HG03025 (cell line): ENCODE data around the gene KCNH3.
"Not testable (repeated sequence)": the region's sequence is repeated elsewhere in the genome, so short reads cannot be mapped to it uniquely, and the experiment has no call there.

Experiments
- ATAC-seq: cut with Tn5 transposase; IDR thresholded peaks from one replicate; pipeline ENCODE4 v1.9.1; 2021; ENCODE audit warnings: mild to moderate bottlenecking, moderate library complexity; ENCODE audit not compliant: unreplicated experiment, low FRiP score

Gene KCNH3

DNA sequence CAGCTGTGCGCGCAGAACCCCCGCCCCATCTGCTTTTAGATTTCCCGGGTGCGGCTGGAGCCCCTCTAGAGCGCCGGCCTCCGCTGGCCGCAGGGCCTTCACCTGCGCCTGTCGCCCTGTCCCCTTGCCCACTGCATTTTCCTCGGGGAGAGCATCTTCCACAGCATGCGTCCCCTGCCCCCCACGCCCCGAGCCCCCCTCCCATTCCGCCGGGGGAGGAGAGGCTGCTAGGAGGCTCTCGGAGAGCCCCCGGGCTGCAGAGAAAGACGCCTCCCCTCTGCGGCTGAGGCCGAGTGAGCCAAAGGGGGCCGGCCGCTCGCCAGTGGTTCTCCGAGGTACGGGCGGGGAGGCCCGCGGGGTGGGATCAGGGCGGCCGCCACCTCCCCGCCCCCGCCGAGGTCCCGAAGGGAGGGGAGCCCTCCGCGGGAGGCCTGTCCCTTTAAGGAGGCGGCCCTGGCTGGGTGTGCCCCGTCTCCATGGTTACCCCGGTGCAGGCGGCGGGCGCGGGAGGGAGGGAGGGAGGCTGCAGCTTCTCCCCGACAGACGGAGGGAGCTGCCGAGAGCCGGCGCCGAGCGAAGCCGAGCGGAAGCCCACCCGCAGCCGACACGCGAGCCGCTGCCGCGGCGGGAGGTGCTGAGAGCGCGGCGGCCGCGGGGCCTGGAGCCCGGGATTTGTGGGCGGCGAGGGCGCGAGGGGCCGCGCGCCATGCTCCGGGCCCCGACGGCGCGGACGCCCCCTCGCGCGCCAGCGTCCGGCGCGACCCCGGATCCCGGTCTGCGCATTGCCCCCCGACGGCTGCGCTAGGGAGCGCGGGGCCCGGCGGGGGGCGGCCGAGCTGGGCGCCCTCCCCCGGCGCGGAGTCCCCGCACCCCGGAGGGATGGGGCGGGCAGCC, at the start of gene KCNH3:
KCNH3 (plus strand) TSS at position 521 of the 894 bp plus-strand sequence. CDS start 387 bp downstream, outside the sequence.
- no peak for ATAC-seq

DNA sequence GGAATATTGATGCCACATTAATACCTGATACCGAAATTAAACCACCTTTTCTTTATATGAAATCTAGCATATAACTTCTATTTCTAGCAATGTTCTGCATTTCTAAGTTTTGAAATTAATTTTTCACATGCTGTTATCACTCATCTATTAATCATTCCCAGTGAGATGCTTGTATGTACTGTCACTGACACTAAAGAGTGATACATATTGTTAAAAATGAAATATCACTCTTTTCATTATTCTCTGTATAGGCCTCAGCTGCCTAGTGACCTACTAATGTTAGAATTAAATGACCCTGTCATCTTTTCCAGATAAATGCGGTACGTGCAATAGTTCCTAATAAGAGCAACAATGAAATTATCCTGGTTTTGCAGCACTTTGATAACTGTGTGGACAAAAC, 49.7 kb upstream of the KCNH3 start:
- ATAC-seq: no peak

- no peak for ATAC-seq
Measured at GRCh38 chr12:49489720-49490119, 49.1 kb upstream of the KCNH3 start.

- ATAC-seq: no peak
Measured at GRCh38 chr12:49491823-49492222, 47.0 kb upstream of the KCNH3 start.

- no peak for ATAC-seq
Measured at GRCh38 chr12:49493900-49494299, 44.9 kb upstream of the KCNH3 start.

DNA sequence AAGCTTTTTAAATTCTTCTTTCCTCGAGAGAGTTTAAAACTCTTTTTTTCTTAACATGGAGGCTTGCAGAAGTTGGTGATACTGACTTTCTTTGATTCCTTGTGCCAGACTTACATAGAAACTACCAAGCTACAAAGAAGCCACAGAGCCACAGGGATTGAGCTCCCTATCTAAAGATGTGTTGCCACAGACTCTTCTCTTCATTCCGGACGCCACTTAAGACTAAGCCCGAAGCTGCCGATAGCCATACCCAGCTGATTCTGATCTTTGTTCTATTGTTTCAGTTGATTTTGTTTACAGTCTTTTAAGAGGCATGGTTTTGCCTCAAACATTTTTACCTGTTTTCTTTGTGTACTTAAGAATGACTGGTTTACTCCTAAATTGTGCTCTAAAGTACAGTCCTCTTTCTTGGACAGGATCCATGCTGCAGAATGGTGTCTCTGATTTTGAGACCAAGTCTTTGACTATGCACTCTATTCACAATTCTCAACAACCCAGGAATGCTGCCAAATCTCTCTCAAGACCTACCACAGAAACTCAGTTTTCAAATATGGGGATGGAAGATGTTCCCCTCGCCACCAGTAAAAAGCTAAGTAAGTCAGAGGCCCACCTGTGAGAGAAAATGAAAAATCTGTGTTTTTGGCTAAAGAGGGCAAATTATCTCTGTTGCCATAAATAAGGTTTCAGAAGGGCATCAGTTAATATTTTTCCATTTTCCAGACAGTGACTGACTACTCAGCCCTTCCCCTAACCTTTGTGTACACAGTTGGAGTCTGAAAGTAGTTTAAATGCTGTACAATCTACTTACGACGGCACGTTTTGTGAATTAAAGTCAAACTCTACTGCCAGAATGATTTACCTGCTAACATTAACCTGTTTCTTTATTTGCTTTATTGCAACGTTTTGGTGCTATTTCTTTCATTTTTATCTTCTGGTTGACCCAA, 42.1 kb upstream of the KCNH3 start:
- ATAC-seq: no peak

DNA sequence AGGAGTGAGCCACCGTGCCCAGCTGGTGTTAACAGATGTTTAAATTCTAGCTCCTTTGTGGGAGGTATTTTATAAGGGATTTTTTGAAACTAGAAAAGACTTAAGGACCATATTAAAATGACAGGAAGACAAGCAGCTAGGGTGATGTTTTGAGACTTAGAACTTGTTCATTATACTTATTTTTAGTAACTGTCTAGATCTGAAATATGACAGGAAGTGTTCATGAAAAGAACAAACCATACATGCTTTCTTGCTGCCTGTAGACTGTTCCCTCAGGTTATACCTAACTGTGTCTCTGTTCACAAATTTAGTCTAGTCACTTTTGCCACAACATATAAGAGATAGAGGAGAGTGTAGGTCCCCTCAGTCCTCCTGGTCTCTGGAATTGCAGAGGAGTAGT, 36.9 kb upstream of the KCNH3 start:
- no peak for ATAC-seq

DNA sequence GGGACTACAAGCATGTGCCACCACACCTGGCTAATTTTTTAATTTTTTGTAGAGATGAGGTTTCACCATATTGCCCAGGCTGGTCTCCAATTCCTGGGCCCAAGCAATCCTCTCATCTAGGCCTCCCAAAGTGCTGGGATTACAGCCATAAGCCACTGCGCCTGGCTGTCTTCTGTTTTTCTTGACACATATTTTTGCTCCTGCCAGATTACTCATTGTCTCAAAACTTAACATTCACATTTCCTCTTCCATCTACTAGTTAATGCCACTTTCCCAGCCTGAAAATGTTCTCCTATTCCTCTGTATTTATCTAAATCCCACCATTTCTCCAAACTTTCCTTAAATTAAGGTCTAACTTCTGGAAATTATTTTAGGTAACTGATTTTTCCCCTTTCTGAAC, 36.2 kb upstream of the KCNH3 start:
- no peak for ATAC-seq

DNA sequence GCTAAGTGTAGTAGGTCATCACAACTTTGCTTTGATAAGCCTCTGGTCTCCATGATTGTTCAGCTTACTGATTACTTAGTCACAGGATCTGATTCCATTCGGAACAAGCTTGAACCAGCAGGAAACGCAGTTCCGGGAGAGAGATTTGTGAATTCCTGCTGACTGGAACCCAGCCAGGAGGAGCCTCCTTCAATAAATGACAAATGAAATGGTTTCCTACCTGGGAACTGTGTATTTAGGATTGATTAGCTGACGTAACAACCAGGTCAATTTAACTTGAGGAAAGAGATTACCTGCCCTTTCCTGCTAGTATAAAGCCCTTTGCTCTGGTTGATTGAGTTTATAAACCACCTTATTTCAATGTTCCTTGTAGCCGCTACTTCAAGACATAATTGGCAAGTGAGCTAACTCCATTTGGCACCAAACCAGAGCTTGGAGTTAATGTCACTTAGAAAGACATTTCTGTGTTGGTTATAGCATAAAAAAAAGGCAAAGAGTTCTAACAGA, 35.1 kb upstream of the KCNH3 start:
- no peak for ATAC-seq

GRCh38 chr12:49505672-49506071, 33.2 kb upstream of the KCNH3 start:
- ATAC-seq: no peak

DNA sequence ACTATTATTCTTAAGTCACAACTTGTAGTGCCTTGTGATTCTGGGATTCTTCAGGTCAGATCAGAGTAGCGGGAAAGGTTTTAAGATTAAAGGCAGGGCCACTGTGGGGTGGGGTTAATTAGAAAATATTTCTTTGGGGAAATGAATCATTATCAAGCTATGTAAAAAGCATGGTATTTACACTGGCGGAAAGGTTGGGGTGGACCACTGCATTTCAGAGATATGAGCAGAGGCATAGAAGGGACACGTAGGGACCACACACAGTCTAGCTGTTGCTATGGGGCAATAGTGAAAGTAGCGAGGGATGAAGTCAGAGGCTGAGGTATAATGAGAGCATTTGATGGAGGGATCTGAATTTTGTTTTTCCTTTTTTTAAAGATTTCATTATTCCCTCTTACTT, 31.7 kb upstream of the KCNH3 start:
- ATAC-seq: no peak

GRCh38 chr12:49509681-49510080, 29.1 kb upstream of the KCNH3 start:
- ATAC-seq: not testable (repeated sequence)

DNA sequence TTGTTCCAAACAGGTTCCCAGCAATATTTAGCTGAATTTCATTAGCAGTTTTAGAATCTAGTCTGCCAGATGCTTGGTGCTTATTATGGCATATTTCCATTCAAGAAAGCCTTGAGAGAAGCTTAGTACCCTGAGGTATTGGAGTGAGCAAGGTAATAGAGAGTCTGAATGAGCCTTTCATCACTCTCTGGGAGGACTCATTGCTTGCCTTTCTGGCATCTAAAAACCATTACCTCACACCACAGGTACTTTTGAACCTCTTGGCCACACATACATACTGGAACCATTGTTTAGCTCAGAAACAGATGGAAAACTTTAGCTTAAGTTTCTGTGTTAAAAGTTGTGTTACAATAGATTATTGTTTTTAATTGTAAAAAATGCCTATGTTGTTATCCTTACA, 27.4 kb upstream of the KCNH3 start:
- no peak for ATAC-seq

DNA sequence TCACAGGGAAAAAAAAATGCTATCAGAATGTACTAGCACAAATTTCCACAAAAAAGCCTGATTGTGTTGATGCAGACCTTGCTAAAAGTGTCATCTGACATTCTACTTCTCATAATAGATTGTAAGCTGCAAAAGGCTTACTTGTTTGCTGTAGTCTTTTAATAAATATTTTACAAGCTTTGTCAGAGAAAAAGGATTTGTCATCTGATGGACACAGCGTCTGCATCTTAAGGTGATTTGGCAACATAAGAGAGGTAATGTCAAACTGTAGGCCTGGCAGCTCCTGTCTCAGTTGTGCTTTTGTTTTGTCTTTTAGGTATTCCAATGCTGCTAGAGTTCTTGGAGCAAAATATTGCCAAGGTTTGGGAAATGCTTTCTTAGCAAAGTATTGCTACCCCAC, 26.3 kb upstream of the KCNH3 start:
- no peak for ATAC-seq

- no peak for ATAC-seq
Measured at GRCh38 chr12:49515266-49515665, 23.6 kb upstream of the KCNH3 start.

DNA sequence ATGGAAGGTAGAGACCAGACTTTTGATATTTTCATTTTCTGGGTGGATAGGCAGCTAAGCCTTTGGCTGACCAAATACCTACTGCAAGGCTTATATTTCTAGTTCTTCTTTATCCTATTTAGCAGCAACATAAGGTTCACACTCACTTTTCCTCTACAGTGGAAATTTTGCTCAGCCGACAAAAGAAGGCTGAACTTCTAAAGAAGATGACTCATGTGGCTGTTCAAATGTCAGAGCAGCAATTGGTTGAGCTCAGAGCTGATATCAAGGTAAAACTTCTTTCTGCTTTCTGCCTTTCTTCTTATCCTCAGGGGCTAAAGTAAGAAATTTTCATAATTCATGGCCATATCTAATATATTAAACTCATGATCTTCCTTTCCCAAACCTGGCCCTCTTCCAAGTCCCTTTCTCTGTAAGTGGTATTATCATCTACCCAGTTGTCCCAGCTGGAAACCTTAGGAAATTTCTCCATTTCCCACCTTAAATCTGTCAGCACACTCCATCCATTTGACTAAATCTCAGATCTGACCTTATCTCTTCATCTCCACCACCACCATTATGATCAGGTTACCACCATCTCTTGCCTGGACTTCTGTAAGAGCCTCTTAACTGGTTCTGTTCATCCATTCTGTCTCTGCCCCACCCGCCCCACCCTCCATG, 19.8 kb upstream of the KCNH3 start:
- no peak for ATAC-seq

DNA sequence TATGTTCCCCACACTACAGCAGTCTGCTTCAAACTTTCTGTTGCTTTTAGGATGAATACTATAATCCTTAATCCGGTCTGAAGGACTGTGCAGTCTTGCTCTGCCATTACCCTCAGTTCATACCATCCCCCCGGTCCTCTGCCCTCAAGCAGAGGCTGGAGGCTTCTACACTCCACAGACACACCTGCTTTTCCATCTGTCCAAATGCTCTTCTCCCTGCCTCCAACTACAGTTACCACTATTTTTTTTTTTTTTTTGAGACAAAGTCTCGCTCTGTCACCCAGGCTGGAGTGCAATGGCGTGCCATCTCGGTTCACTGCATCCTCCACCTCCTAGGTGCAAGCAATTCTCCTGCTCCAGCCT, 19.3 kb upstream of the KCNH3 start:
- ATAC-seq: no peak

GRCh38 chr12:49521389-49521788, 17.4 kb upstream of the KCNH3 start:
- no peak for ATAC-seq

- ATAC-seq: no peak
Measured at GRCh38 chr12:49524660-49525324, 14.0 kb upstream of the KCNH3 start.

DNA sequence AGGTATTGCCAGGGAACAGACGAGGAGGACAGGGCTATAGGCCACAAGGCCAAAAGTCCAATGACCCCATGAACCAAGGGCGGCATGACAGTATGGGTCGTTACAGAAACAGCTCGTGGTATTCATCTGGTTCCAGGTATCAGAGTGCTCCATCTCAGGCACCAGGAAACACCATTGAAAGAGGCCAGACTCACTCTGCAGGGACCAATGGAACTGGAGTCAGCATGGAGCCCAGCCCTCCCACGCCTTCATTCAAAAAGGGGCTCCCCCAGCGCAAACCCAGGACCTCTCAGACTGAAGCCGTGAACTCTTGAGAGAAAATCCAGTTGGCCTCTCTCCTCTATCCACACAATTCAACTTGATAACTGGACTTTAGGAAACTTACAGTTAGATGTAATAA, 12.9 kb upstream of the KCNH3 start:
- no peak for ATAC-seq
